SH-SY5Y (cell line): ENCODE results near the gene RSPO4.

Experiments
- GATA2 ChIP-seq: IDR thresholded peaks from 2 replicates; pipeline ENCODE4 v1.6.1; 2011; ENCODE audit warnings: mild to moderate bottlenecking, low read depth, low read length
- GATA3 ChIP-seq: IDR thresholded peaks from 2 replicates; pipeline ENCODE4 v1.6.1; 2011; ENCODE audit warnings: low read depth, mild to moderate bottlenecking, low read length, moderate library complexity

RSPO4 gene

DNA sequence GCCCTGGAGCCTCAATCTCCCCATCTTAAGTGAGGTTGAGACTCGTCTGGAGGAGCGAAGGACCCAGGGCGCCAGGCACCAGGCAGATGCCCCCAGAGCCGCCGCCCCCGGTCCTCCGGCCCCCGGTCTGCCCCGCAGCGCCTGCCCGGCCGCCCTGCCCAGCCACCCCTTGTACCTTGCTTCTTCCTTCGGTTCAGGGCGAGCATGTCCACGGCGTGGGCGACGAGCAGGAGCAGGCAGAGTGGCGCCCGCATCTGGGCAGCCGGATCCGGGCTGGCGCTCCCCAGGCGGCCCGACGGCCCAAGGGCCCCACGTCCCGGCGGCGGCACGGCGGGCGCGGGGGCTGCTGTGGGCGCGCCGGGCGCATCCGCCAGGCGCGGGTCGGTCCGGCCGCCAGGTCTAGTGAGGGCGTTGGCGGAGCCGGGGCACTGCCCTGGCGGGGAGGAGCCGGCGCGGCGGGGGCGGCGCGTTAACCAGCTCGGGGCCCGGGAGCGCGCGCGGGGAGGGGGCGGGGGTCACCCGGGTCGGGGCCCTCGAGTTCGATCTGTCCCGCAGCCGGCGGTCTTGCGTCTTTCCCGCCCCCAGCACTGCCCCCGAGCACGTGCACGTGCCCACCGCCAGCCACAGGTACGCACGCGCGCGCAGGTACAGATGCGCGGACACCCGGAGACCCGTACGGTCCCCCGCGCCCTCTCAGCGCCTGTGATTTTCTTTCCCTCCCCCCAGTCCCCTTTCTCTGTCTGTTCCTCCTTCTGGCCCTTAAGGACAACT is at the start of gene RSPO4:
Gene RSPO4, minus strand, starts transcription at position 401 of the 771 bp plus-strand sequence. Its CDS starts 147 bp downstream, at position 254.
- TF ChIP-seq GATA2 (no peak), GATA3 (no peak)

DNA sequence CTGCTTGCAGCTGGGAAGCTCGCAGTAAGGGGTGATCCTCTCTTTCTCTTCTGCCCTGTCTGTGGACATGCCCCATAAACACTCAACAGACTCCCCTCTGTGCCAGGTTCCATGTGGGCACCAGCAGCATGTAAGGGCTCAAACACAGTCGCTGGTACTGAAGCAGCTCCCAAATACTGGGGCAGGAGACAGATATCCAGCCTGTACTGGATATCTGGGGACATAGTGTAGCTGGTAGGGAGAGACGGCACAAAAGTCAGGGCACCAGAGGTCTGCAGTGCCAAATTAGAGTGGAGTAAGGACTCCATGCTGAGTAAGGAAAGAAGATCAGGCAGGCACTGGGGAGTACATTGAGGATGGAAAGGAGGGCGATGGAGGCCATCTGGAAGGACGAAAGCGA is 48.3 kb upstream of the RSPO4 start:
- TF ChIP-seq GATA3 (no peak), GATA2 (no peak)

DNA sequence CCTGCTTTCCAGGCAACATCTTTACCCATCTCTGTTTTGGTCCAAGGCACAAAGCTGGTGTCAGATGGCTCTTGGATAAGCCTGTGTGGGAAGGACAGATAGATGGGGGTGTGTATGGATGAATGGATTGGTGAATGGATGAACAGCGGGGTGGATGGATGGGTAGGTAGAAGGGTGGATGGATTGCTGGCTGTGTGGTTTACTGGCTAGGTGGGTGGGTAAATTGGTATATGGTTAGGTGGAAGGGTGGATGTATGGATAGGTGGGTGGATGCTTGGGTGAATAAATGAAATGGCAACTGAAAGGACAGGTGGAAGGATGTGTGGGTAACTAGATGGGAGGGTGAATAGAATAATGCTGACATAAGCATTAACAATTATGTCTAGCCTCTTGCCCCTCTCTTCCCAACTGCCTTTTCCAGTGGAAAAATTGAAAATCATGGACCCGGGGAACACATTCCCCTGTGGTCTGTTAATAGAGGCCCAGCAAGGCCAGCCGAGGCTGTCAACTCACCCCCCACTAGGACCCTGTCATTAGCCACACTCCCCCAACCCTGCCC is 43.8 kb upstream of the RSPO4 start:
- no peak for TF ChIP-seq GATA2
- no peak for TF ChIP-seq GATA3

DNA sequence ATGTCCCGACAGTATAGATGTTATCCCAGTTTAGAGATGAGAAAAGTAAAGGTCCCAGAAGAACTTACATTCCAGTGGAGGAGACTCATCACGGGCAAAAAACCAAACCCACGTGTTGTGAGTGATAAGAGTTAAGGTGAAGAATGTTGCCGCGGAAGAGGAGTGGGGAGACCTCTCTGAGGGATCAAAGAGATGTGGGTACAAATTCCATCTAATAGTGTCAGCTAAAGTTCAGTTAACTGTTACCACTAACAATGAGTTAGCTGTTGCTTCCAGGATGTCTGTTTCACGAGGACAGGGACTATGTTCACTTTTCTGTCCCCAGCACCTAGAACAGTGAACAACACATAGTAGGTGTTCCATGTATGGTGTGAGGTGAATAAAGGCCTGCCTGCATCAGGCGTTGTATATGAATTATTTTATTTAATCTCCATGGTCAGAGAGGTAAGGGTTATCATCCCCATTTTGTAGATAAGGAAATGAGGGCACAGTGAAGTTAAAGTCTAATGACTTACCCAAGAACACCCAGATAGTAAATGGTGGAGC is 39.8 kb upstream of the RSPO4 start:
- TF ChIP-seq GATA3 (no peak), GATA2 (no peak)

DNA sequence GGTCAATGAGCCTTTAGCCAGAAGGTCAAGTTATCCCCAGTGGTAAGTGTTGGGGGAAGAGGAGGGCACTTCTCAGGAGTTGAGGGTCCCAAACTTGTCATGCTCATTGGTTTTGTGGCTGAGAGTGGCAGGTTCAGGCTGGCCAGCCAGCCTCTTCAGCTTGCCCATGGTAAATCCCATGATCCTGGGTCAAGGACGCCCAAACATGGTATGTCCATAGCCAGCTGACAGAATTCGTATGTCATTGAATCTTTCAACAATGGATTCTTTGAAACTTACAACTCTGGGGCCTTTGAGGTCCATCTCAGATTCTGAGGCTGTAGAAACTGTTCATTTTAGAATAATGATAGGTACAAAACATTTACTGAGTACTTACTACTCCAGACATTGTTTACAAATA is 36.1 kb upstream of the RSPO4 start:
- TF ChIP-seq GATA3 (no peak), GATA2 (no peak)

DNA sequence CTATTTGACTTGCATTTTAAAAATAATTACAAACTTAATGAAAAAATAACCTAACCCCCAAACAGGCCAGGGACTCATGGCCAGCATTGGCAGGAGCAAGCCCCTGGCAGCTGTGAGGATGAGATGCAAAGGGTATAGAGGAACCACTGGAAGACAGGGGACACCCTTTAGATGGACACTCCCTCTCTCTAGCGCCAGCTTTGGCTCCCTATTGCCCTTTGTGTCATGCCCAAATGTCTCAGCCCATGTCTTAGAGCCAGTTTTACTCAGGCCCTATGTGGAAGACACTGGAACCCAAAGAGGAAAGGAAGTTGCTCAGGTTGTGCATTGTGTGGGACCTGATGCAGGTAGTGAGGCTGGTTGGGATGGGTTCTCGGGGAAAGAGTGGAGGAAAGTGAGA is 34.9 kb upstream of the RSPO4 start:
- TF ChIP-seq GATA2 (no peak), GATA3 (no peak)

DNA sequence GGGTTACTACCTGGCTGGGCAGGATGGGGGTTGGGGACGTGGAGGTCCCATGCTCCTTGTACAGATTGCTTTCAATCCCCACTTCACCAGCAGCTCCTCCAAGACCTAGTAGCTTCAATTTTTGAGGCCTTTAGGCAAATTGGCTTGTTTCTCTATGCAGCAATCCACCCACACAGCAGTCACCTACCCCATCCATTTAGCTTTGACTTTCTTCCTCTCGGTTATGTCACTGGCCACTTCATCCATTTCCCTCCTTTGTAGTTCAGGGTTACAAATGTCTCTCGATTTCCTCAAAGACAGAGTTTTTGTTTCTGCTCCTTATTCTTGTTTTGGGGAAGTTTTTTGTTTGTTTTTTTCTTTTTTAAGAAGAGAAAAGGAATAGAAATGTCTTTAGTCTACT is 33.4 kb upstream of the RSPO4 start:
- TF ChIP-seq GATA3 = no peak
- no peak for TF ChIP-seq GATA2

DNA sequence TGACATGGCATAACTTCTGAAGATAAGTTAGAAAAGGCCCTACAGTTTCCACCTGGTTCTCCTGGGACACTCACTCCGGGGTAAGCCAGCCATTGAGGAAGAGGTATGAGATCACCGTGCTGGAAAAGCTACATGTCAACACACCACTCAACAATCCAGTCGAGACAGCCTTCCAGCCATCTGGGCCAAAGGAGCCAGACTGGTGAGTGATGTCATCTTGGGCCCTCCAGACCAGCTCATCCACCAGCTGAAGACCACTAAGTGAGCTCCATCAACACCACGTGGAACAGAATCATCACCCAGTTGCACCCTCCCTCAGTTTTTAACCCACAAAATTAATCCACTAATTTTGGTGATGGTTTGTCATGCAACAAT is 32.3 kb upstream of the RSPO4 start:
- TF ChIP-seq GATA3 (no peak), GATA2 (no peak)

DNA sequence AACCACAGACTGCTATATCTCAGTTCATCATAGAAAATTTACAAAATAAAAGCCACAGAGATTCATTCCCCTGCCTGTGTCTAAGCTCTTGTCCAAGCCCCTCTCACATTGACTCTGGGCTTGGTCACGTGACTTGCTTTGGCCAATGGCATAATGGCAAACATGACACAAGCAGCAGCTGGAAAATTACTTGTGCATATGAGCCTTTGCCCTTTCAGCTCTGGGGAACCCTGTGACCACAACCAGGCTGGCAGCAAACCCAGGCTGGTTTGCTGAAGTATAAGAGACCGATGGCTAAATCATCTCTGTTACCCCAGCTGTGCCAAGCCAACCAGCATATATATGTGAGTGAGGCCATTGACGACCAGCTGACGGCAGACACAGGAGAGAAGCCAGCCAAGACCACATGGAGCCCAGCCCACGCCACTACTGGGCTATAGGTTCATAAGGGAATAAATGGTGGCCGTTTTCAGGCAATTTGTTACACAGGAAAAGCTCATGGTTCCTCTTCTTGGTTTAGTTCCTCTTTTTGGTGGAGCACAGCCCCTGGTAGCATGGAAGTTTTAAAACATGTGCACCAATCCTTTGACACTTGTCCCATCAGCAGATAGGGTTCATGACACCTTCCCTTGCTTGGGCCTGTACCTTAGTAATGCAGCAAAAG is 31.8 kb upstream of the RSPO4 start:
- TF ChIP-seq GATA2 (no peak), GATA3 (no peak)

DNA sequence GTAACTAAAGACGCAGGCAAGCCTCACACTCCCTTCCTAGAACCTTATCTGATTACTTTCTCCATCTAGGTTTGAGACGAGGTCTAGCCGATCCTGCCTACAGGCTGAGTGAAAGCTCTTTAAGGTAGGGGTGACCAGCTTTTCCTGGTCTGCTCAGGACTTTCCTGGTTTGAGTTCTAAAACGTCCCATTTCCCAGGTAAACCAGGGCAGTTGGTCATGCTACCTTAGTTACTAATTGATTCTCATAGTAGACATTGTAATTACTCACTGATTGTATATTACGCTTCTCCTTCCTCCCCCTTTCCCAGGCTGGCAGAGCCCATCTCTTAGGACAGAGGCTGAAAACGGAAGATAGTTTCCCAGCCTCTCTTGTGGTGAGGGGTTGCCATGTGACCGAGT is 27.9 kb upstream of the RSPO4 start:
- TF ChIP-seq GATA3 (no peak), GATA2 (no peak)

DNA sequence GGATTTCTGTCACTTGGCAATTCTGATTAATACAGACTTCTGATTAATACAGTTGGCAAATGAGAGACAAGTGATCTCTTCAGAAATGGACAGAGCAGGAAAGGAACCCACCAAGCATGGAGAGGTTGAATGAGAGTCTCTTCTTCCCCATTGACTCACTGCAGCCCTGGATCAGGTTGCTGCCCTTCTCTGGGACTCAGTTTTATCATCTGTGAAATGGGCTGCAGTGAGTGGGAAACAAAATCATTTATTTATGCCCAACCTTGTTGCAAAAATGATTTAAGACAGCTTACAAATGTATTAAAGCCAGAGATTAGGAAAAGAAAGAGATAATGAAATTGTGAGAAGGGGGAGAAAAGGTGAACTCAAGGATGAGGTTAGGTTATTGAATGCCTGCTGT is 20.8 kb upstream of the RSPO4 start:
- TF ChIP-seq GATA3 = no peak
- no peak for TF ChIP-seq GATA2

DNA sequence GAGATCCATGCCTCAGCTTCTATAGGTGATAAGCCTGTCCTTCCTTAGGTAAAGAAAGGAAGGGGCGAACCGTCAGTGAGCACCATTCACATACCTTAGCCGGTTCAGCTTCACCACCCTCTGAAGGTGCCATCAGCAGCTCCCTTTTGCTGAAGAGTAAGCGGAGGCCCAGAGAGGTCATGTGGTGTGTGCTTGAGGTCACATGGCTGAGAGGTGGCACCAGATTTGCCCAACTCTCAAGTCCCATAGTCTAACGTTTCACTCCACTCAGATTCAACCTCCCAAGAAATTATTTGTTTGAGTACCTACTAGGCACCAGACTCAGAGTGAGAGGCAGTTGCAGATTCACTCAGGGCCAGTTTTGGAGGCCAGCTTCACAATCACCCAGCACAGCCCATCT is 18.5 kb upstream of the RSPO4 start:
- TF ChIP-seq GATA3 (no peak), GATA2 (no peak)

DNA sequence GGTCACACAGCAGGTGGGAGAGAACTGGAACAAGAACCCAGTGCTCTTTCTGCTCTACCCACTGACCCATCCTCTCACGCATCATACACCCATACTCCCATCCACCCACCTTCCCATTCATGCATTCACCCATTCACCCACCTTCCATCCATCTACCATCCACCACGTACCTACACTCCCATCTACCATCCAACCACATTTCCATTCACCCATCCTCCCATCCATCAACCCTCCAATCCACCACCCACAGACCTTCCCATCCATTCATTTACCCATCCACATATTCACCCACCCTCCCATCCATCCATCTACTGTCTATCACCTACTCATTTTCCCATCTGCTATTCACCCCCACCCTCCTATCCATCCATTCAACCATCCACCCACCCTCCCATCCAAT is 17.2 kb upstream of the RSPO4 start:
- TF ChIP-seq GATA3 = no peak
- TF ChIP-seq GATA2 = no peak

DNA sequence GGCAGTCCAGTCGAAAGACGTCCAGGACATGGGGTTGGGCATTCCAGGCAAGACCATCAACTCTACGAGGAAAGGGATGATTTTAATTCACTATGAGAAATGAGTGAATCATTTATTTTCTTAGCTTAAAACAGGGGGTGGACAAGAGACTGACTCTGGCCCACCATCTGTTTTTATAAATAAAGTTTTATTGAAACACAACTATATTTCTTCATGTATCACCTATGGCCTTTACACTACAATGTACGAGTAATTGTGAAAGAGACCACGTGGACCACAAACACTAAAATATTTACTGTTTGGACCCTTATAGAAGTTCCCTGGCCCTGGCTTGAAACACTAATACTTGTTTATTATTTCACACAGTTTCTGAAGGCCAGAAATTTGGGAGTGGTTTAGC is 15.6 kb upstream of the RSPO4 start:
- TF ChIP-seq GATA3 = no peak
- no peak for TF ChIP-seq GATA2

DNA sequence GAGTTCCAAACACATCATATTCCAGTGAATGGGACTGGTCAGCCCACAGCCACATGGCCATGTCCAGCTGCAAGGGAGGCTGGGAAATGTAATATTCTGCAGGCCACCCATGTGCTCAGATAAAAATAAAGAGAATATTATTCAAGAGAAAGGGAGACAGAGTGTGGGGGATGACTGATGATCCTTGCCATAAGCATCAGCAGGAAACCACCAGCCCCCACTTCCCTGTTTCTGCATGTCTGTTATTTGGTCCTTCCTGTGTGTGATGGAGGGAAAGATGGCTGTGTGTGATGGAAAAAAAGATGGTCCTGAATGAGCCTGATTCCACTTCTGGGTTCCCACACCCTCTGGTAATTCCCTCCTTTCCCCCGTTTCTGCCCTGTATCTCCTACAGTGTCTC is 13.1 kb upstream of the RSPO4 start:
- TF ChIP-seq GATA3 = no peak
- no peak for TF ChIP-seq GATA2
